Esophagus muscularis mucosa (tissue), 4 donors: Measurements from ENCODE around the gene BCAS2.

ENCODE experiments used
- EP300 ChIP-seq: sonication (generic); formaldehyde crosslinking; IDR thresholded peaks from one replicate; pipeline ENCODE4 v1.6.1; 2017; ENCODE audit warnings: antibody characterized with exemption
- POLR2A ChIP-seq: fragments of 450-650 bp; IDR thresholded peaks from one replicate; pipeline ENCODE4 v1.6.1; 2017; ENCODE audit warnings: antibody characterized with exemption, moderate library complexity, mild to moderate bottlenecking, low read depth
- TF ChIP-seq, protein P1 (sequence below), 3 experiments: fragments of 200-600 bp in 2 of 3; fragments of 450-650 bp in 1 of 3; sonication (generic) in 2 of 3; IDR thresholded peaks; one replicate each; pipeline ENCODE4 v1.5.1; 2017 to 2019; ENCODE audit warnings: antibody characterized with exemption in 3 of 3, mild to moderate bottlenecking in 2 of 3, moderate library complexity in 1 of 3

DNA sequence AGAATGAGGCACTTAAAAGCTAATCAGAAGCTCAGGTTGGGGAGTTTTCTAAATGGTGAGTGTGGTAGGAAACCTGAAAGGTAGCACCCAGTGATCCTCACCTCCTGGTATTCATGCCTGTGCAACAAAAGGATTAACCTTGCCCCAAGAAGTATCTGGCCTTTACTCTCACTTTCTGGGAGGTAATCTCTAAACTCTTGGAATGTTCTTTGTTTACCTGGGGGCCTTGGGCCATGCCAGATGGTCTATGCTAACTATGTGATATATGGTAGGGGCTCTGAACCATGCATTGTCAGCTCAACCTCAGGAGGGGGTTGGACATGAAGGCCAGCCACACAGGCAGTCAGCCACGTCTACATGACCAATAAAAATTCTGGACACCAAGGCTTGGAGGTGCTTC, 46.0 kb downstream of the BCAS2 start:
- TF ChIP-seq POLR2A, result no peak
- TF ChIP-seq, protein P1, sequence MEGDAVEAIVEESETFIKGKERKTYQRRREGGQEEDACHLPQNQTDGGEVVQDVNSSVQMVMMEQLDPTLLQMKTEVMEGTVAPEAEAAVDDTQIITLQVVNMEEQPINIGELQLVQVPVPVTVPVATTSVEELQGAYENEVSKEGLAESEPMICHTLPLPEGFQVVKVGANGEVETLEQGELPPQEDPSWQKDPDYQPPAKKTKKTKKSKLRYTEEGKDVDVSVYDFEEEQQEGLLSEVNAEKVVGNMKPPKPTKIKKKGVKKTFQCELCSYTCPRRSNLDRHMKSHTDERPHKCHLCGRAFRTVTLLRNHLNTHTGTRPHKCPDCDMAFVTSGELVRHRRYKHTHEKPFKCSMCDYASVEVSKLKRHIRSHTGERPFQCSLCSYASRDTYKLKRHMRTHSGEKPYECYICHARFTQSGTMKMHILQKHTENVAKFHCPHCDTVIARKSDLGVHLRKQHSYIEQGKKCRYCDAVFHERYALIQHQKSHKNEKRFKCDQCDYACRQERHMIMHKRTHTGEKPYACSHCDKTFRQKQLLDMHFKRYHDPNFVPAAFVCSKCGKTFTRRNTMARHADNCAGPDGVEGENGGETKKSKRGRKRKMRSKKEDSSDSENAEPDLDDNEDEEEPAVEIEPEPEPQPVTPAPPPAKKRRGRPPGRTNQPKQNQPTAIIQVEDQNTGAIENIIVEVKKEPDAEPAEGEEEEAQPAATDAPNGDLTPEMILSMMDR (IDR thresholded peaks at IDR 0.05), result no peak
- no peak for TF ChIP-seq EP300
